GM21737 (cell line): ENCODE measurements around the gene HECW1.
A peak's percentile ranks its signal among the peaks of the same experiment; 100 is the strongest.
"Not testable (repeated sequence)": the region's sequence is repeated elsewhere in the genome, so short reads cannot be mapped to it uniquely, and the experiment has no call there.

ENCODE experiments used
- ATAC-seq: cut with Tn5 transposase; IDR thresholded peaks from one replicate; pipeline ENCODE4 v1.9.1; 2021; ENCODE audit warnings: mild to moderate bottlenecking, moderate library complexity; ENCODE audit not compliant: unreplicated experiment

HECW1 gene

DNA sequence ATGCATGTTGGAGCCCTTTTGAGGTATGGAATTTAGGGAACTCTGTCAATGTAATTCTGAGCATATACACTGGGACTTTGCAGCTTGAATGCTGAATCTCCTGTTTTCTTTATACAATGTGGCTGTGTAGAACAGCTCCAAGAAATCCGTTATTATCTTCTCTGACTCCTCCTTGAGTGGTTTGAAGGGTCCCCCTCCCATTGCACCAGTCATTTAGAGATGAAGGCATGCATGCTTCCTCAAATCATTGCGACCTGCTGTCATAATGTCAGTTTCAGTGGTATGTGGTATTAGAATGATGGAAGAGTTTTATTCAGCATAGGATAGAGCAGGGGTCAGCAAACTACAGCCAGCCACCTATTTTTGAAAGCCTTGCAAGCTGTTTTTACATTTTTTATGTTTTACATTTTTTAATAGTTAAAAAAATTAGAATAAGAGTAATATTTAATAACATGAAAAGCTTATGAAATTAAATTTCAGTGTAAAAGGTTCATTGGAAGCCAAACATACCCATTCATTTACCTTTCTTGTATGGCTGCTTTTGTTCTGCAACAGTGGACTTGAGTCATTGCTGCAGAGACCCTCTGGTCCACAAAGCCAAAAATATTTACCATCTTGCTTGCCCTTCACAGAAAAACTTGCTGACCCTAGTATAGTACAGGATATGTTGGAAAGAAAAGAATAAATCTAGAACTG lies 478.6 kb downstream of the HECW1 start:
- peak; percentile 72 for ATAC-seq

- no peak for ATAC-seq
Observed at GRCh38 chr7:43591558-43592180, 479.2 kb downstream of the HECW1 start.

GRCh38 chr7:43592326-43592725 lies 479.9 kb downstream of the HECW1 start:
- no peak for ATAC-seq

- no peak for ATAC-seq
Observed at GRCh38 chr7:43593010-43593409, 480.6 kb downstream of the HECW1 start.

DNA sequence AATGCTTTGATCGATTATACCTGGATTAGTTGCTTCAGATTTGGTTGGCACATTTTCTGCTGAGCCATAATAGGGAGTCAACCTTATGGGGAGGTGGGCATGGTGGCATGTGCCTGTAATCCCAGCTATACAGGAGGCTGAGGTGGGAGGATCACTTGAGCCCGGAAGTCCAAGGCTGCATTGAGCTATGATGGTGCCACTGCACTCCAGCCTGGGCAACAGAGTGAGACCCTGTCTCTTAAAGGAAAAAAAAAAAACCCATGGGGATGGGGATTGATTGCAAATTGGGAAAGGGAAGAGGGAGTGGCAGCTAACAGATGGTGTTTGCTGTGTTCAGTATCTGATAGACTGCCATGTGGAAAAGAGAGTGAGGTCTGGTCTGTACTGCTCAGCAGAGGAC lies 481.6 kb downstream of the HECW1 start:
- no peak for ATAC-seq

- ATAC-seq: not testable (repeated sequence)
Observed at GRCh38 chr7:43596426-43596825, 484.0 kb downstream of the HECW1 start.

DNA sequence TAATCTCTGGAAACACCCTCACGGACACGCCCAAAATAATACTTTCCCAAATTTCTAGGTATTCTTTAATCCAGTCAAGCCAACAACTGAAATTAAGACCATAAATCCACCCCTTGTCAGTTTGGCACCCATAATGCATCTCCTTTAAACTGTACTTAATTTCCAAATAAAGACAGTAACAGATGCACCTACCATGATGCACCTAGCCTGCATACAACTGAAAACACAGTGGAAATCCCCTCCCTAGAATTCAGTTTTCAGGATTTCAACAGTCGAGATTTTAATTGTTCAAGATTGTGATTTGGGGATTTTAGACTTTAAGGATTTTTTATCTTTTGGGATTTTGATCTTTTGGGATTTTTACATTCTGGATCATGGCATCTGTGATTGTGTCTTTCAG lies 487.6 kb downstream of the HECW1 start:
- ATAC-seq: no peak

GRCh38 chr7:43602256-43602655 lies 489.8 kb downstream of the HECW1 start:
- no peak for ATAC-seq

DNA sequence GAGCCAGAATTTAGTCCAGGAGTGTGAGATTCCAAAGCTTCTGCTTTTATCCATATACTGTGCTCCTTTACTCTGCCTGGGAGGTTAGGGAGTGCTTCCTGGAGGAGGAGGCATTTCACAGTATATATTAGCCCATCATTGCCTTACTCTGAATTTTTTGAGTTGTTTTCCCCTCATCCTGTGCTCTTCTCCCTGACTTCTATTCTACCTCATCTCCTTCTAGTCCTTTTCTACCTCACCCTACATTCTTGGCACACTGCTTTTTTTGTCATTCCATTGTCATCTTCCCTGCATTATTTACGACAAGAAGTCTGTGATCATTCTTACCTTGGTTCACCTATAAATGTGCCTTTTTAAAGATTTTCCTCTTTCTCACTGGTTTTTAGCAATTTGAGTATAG lies 491.8 kb downstream of the HECW1 start:
- no peak for ATAC-seq

DNA sequence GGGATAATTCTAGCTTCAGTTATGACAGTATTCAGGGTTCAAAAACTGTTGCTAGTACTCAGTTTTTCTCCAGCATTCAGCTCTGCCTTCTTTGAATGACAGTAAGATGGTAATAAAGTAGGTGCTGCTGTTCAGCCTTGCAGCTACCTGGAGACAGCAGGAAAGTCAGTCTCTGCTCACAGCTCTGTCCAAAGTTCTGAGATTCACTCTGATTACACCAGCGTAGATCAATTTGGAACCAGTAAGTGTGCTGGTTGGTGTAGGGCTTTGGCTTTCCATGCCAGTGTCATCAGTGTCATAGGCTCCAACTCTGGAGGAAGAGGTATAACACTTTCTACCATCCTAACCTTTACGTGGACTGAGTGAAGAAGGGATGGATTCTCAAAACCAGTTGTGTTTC lies 496.6 kb downstream of the HECW1 start:
- no peak for ATAC-seq

DNA sequence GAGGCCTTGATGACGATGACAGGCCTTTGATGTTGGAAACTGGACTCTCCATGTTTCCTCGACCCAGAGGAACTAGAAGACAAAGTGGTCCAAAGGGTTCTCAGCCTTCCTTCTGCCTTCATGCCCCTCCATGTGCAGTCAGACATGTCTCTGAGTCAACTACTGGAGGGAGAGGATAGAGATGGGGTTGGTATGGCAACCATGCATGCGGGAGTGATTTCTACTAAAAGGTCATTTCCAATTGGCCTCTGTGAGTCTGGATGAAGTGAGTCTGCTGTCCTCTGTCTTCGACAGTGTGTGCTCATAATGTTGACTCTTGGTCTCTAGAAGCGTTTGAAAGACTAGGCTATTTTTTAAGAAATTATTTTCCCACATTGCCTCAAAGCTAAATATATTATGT lies 499.7 kb downstream of the HECW1 start:
- ATAC-seq: no peak

DNA sequence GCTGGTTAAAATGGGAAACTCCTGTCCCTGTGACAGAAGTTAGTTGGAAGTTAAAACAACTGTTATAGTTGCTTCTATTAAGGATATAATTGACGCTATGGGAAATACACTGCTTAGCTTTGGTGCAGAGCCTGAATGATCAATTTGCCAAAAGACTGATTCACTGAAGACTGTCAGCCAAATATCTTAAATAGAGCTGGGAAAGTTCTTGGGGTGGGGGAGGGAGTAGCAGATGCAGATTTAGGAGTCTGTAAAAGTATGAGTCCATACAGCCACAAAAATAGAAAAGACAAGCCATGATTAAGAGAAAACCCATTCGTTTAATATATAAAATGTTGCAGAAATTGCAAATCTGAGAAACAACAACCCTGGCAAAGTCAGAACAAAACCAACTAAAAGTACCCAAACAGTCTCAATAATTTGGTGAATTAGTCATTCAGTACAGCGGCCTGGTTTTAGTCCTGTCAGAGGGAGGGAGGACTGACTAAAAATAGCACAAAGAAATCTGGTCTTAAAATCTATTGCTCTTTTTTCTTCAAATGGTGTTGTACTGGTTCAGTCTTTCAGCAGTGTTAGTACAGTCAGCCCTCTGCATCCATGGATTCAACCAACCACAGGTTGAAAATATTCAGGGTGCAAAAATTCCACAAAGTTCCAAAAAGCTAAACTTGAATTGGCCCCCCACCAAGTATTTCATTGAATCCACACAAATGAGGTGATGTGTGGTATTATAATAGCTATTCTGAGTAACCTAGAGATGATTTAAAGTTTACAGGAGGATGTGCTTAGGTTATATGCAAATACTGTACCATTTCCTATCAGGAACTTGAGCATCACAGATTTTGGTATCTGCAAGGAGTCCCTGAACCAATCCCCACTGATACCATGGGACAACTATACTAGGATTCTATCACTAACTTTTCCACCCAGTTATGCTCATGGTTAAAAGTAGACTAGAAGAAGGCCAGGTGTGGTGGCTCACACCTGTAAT lies 500.4 kb downstream of the HECW1 start:
- ATAC-seq: peak; percentile 55
